H1 (cell line): ENCODE measurements around the gene TECPR2. TPM values are rescaled to one million over a fixed set of nuclear protein-coding genes. Genes with fewer than 3 reads are reported as not detected.

Source experiments
- CTCF ChIA-PET: fragments of 300-600 bp; sonication (Branson Sonifier 250); formaldehyde crosslinking; loops from one replicate; lab custom pipeline; 2021; ENCODE audit not compliant: partially characterized antibody; lab: Charles Lee
- POLR2A ChIA-PET: fragments of 300-600 bp; sonication (Branson Sonifier 250); formaldehyde crosslinking; loops from one replicate; lab custom pipeline; 2021; ENCODE audit warnings: inconsistent platforms; ENCODE audit not compliant: partially characterized antibody; lab: Charles Lee
- DNase-seq, 2 experiments: peaks; one replicate each; pipeline versions ENCODE4 v3.0.0 to v3.0.0-alpha.2; 2010 to 2022; ENCODE audit warnings: low spot score in 2 of 2, low read depth in 1 of 2, mixed read lengths in 1 of 2
- FAIRE-seq: peaks from 2 replicates; lab custom pipeline; 2011; peaks lifted over from hg19 to GRCh38; lab: Jason Lieb, UNC
- H2AFZ ChIP-seq: 2 replicates; pipeline ENCODE4 v1.8.1; 2012; ENCODE audit warnings: low read length, inconsistent platforms
- H2AK5ac ChIP-seq: 2 replicates; pipeline ENCODE4 v1.6.1; 2013; ENCODE audit warnings: low read depth, low read length
- H2BK120ac ChIP-seq: replicated peaks from 2 replicates; pipeline ENCODE3; 2013; ENCODE audit warnings: low read depth, low read length, inconsistent platforms
- H2BK12ac ChIP-seq: 2 replicates; pipeline ENCODE4 v1.6.1; 2013; ENCODE audit warnings: low read depth, low read length
- H2BK15ac ChIP-seq: 2 replicates; pipeline ENCODE4 v1.6.1; 2013; ENCODE audit warnings: low read length
- H2BK20ac ChIP-seq: 2 replicates; pipeline ENCODE4 v1.6.1; 2013; ENCODE audit warnings: low read length
- H2BK5ac ChIP-seq: 2 replicates; pipeline ENCODE4 v1.6.1; 2013; ENCODE audit warnings: low read depth, low read length
- H3K14ac ChIP-seq: 2 replicates; pipeline ENCODE4 v1.6.1; 2013; ENCODE audit warnings: inconsistent platforms; ENCODE audit not compliant: insufficient read length
- H3K18ac ChIP-seq: 2 replicates; pipeline ENCODE4 v1.6.1; 2013; ENCODE audit warnings: low read length; ENCODE audit errors: extremely low read depth
- H3K23ac ChIP-seq: 2 replicates; pipeline ENCODE4 v1.6.1; 2013; ENCODE audit warnings: inconsistent platforms; ENCODE audit not compliant: insufficient read length
- H3K23me2 ChIP-seq: 2 replicates; pipeline ENCODE4 v1.6.1; 2013; ENCODE audit warnings: low read depth, low read length
- H3K27ac ChIP-seq: 2 replicates; pipeline ENCODE4 v1.6.1; 2011; ENCODE audit warnings: low read depth, low read length, inconsistent platforms
- H3K27me3 ChIP-seq, 4 experiments: replicated peaks in 1 of 4; 1 replicate in 1 of 4; 2 replicates in 3 of 4; pipeline versions ENCODE4 v1.6.1 to v1.8.1; 2011 to 2013; ENCODE audit warnings: low read length in 3 of 4, mild to moderate bottlenecking in 3 of 4, inconsistent platforms in 2 of 4, mixed read lengths in 2 of 4, moderate library complexity in 1 of 4; ENCODE audit not compliant: control insufficient read depth in 3 of 4, insufficient read depth in 3 of 4; ENCODE audit errors: extremely low read depth in 1 of 4
- H3K36me3 ChIP-seq, 4 experiments: 2 replicates each; pipeline versions ENCODE4 v1.6.1 to v1.8.1; 2011 to 2013; ENCODE audit warnings: mild to moderate bottlenecking in 4 of 4, low read length in 3 of 4, moderate library complexity in 2 of 4, control low read depth in 1 of 4, inconsistent platforms in 1 of 4; ENCODE audit not compliant: insufficient read depth in 4 of 4, control insufficient read depth in 2 of 4
- H3K4ac ChIP-seq: replicated peaks from 2 replicates; pipeline ENCODE3; 2013; ENCODE audit warnings: low read length, low read depth, mixed read lengths, inconsistent platforms; ENCODE audit not compliant: insufficient read length
- H3K4me1 ChIP-seq, 4 experiments: replicated peaks in 1 of 4; 1 replicate in 1 of 4; 2 replicates in 3 of 4; pipeline versions ENCODE4 v1.6.1 to v1.8.1; 2011 to 2013; ENCODE audit warnings: low read length in 3 of 4, inconsistent platforms in 2 of 4, mixed read lengths in 1 of 4; ENCODE audit not compliant: insufficient read depth in 4 of 4, control insufficient read depth in 3 of 4
- H3K4me2 ChIP-seq, 2 experiments: 2 replicates each; pipeline versions ENCODE4 v1.6.1 to v1.8.1; 2011 to 2013; ENCODE audit warnings: low read depth in 2 of 2, low read length in 2 of 2, control low read depth in 1 of 2, inconsistent platforms in 1 of 2, mild to moderate bottlenecking in 1 of 2; ENCODE audit not compliant: insufficient read depth in 1 of 2
- H3K4me3 ChIP-seq, 4 experiments: fragments of 200-600, 300-600 bp in 1 of 4; sonication (generic), shearing (Covaris generic), sonication (Bioruptor Twin) in 1 of 4; 2 replicates each; pipeline versions ENCODE4 v1.5.1 to v1.8.1; 2011 to 2016; ENCODE audit warnings: low read length in 4 of 4, low read depth in 3 of 4, control low read depth in 2 of 4, inconsistent platforms in 2 of 4, mild to moderate bottlenecking in 2 of 4, mixed read lengths in 1 of 4, moderate library complexity in 1 of 4; ENCODE audit not compliant: insufficient read depth in 2 of 4; ENCODE audit errors: extremely low read depth in 1 of 4
- H3K56ac ChIP-seq: replicated peaks from 2 replicates; pipeline ENCODE3; 2013; ENCODE audit warnings: low read depth, mild to moderate bottlenecking, mixed read lengths, low read length, inconsistent platforms; ENCODE audit not compliant: insufficient read length
- H3K79me1 ChIP-seq: 2 replicates; pipeline ENCODE4 v1.6.1; 2013; ENCODE audit warnings: low read depth, low read length, control low read depth
- H3K79me2 ChIP-seq, 2 experiments: 2 replicates each; pipeline versions ENCODE4 v1.6.1 to v1.8.1; 2012 to 2013; ENCODE audit warnings: low read length in 2 of 2, mild to moderate bottlenecking in 2 of 2, inconsistent platforms in 1 of 2; ENCODE audit not compliant: insufficient read depth in 2 of 2, control insufficient read depth in 1 of 2
- H3K9ac ChIP-seq, 4 experiments: replicated peaks in 1 of 4; 1 replicate in 1 of 4; 2 replicates in 3 of 4; pipeline versions ENCODE4 v1.6.1 to v1.8.1; 2011 to 2013; ENCODE audit warnings: low read depth in 3 of 4, low read length in 3 of 4, control low read depth in 2 of 4, mild to moderate bottlenecking in 2 of 4, moderate library complexity in 2 of 4, inconsistent platforms in 1 of 4; ENCODE audit errors: extremely low read depth in 1 of 4
- H3K9me3 ChIP-seq, 2 experiments: 2 replicates each; pipeline versions ENCODE4 v1.6.1 to v1.8.1; 2012 to 2013; ENCODE audit warnings: mild to moderate bottlenecking in 2 of 2, moderate library complexity in 2 of 2, control low read depth in 1 of 2, inconsistent platforms in 1 of 2, low read depth in 1 of 2, low read length in 1 of 2, mixed read lengths in 1 of 2; ENCODE audit not compliant: insufficient read depth in 2 of 2
- H4K20me1 ChIP-seq, 2 experiments: replicated peaks in 1 of 2; 2 replicates each; pipeline versions ENCODE3 to v1.8.1; 2011 to 2013; ENCODE audit warnings: inconsistent platforms in 2 of 2, low read length in 2 of 2, mild to moderate bottlenecking in 1 of 2; ENCODE audit not compliant: insufficient read depth in 2 of 2, control insufficient read depth in 1 of 2
- H4K5ac ChIP-seq: 2 replicates; pipeline ENCODE4 v1.6.1; 2013; ENCODE audit warnings: low read length, low read depth, mixed read lengths, inconsistent platforms; ENCODE audit not compliant: insufficient read length
- H4K8ac ChIP-seq: 2 replicates; pipeline ENCODE4 v1.8.0; 2013; ENCODE audit warnings: mild to moderate bottlenecking, moderate library complexity, low read length, inconsistent platforms; ENCODE audit not compliant: insufficient read depth; ENCODE audit errors: extremely low read depth
- H4K91ac ChIP-seq: replicated peaks from 2 replicates; pipeline ENCODE3; 2013; ENCODE audit warnings: low read length, mixed read lengths, inconsistent platforms; ENCODE audit not compliant: insufficient read length
- FOSL1 ChIP-seq: IDR thresholded peaks from 2 replicates; pipeline ENCODE4 v1.6.1; 2011; ENCODE audit warnings: mild to moderate bottlenecking, low read depth, low read length, moderate library complexity; ENCODE audit not compliant: insufficient read depth
- HDAC6 ChIP-seq: IDR thresholded peaks from one replicate; pipeline ENCODE4 v1.7.1; 2012; ENCODE audit warnings: low read depth, mild to moderate bottlenecking, inconsistent platforms, low read length, moderate library complexity
- POLR2AphosphoS5 ChIP-seq: IDR thresholded peaks from 2 replicates; pipeline ENCODE4 v1.6.1; 2011; ENCODE audit warnings: low read depth, low read length
- RBBP5 ChIP-seq: IDR thresholded peaks from 2 replicates; pipeline ENCODE4 v1.7.1; 2012; ENCODE audit warnings: low read depth, mild to moderate bottlenecking, inconsistent platforms, low read length, moderate library complexity, borderline replicate concordance
- SRF ChIP-seq: IDR thresholded peaks from 2 replicates; pipeline ENCODE4 v1.6.1; 2011; ENCODE audit warnings: mild to moderate bottlenecking, low read depth, low read length, moderate library complexity
- WGBS, 2 experiments: shearing (Covaris generic) in 1 of 2; methylation state at CpG; one replicate each; pipeline versions ENCODE4 v1.1.6 to v1.1.7; 2013 to 2015; ENCODE audit warnings: low lambda C conversion rate in 2 of 2, mixed read lengths in 2 of 2, inconsistent platforms in 1 of 2, low coverage in 1 of 2, missing lambda C conversion rate in 1 of 2; ENCODE audit not compliant: insufficient replicate concordance in 2 of 2, insufficient coverage in 1 of 2, insufficient read length in 1 of 2; ENCODE audit errors: extremely low coverage in 1 of 2, missing lambda C conversion rate in 1 of 2; 5-methylcytosine and 5-hydroxymethylcytosine counted together
- polyA plus RNA-seq, 7 experiments: library from polyadenylated mRNA; depleted of rRNA in 3 of 7; stranded (reverse) in 5 of 7; unstranded in 2 of 7; fragments of >200 nt in 5 of 7; fragments of 200-250 nt in 2 of 7; gene quantifications; 1 replicate in 5 of 7; 2 replicates in 1 of 7; 4 replicates in 1 of 7; pipeline versions ENCODE4 v1.2.1 to v1.2.3, GENCODE V29; 2011 to 2013; ENCODE audit warnings: missing spikeins in 2 of 7, mixed read lengths in 2 of 7
- total RNA-seq: library from RNA; stranded (reverse); fragmentation: NEBNext Ultra II Directional; extraction: Animal tissue kit (Norgen Biotek cat#: 25700); gene quantifications from 2 replicates; pipeline ENCODE4 v1.2.1, GENCODE V29; 2021
- TF ChIP-seq, protein P1 (sequence below): IDR thresholded peaks from 2 replicates; pipeline ENCODE4 v1.6.1; 2012; ENCODE audit warnings: low read length, inconsistent platforms

Gene TECPR2
- total and polyA plus RNA-seq, 2 of the 8 experiments (the other 6 are each of a cell fraction or from before 2014, with no cell fraction given), result 6.8 to 19.4 TPM

DNA sequence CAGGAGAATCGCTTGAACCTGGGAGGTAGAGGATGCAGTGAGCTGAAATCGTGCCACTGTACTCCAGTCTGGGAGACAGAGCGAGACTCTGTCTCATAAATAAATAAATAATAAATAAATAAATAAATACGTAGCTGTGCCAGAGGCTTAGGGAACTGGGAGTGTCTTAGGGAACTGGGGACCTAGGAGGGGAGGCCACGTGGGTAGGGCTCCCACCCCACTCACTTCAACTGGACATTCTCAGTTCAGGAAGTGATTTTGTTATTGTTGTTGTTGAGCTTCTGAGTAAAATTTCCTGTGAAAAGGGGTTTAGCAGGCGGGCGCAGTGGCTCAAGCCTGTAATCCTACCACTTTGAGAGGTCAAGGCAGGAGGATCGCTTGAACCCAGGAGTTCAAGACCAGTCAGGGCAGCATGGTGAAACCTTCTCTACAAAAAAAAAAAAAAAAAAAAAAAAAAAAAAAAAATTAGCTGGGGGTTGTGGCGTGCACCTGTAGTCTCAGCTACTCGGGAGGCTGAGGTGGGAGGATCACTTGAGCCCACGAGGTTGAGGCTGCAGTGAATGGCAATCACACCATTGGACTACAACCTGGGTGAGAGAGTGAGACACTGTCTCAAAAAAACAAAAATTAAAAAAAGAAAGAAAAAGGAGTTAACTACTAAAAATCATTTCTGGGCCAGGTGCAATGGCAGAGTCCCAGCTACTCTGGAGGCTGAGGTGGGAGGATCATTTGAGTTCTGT lies 165.9 kb downstream of the TECPR2 start:
- Histone ChIP-seq H2AK5ac (no peak overlapping the region), H2AFZ (no peak overlapping the region), H3K4ac (no peak overlapping the region), H3K23ac (no peak overlapping the region), H2BK20ac (no peak overlapping the region), H3K23me2 (peaks cover 3% of the 10 kb centered on the region; the same call in 1 of the 2 replicates), H3K36me3 (no peaks in the 10 kb centered on the region), H3K79me2 (no peaks in the 10 kb centered on the region), H2BK120ac (no peak overlapping the region), H2BK5ac (no peak overlapping the region), H3K79me1 (no peaks in the 10 kb centered on the region), H4K20me1 (no peaks in the 10 kb centered on the region), H3K4me3 (no peak overlapping the region), H3K27me3 (no peaks in the 10 kb centered on the region), H3K56ac (no peak overlapping the region), H4K5ac (no peak overlapping the region), H4K8ac (no peak overlapping the region), H2BK15ac (no peak overlapping the region), H3K4me2 (no peak overlapping the region), H3K4me1 (peaks cover 0 to 10% (median 0%) of the 10 kb centered on the region in 4 experiments; a peak in 2 of 7 replicates), H4K91ac (no peak overlapping the region), H3K18ac (no peak overlapping the region), H2BK12ac (no peak overlapping the region), H3K27ac (no peak overlapping the region), H3K14ac (no peak overlapping the region), H3K9ac (no peak overlapping the region), H3K9me3 (no peaks in the 10 kb centered on the region)
- ChIA-PET CTCF (interaction anchor here (0.6 to 1.9 kb wide), 8 partner anchors 10 to 177 kb away, joined by 3 to 16 read pairs (median 4); no protein-coding TSS in a partner anchor), POLR2A (no interaction called here)
- TF ChIP-seq FOSL1 (no peak), RBBP5 (no peak), HDAC6 (no peak), SRF (no peak), POLR2AphosphoS5 (no peak)
- TF ChIP-seq, protein P1, sequence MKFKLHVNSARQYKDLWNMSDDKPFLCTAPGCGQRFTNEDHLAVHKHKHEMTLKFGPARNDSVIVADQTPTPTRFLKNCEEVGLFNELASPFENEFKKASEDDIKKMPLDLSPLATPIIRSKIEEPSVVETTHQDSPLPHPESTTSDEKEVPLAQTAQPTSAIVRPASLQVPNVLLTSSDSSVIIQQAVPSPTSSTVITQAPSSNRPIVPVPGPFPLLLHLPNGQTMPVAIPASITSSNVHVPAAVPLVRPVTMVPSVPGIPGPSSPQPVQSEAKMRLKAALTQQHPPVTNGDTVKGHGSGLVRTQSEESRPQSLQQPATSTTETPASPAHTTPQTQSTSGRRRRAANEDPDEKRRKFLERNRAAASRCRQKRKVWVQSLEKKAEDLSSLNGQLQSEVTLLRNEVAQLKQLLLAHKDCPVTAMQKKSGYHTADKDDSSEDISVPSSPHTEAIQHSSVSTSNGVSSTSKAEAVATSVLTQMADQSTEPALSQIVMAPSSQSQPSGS, result no peak
- FAIRE-seq (no peak), DNase-seq (no peak)
- 94% methylated on average over 10 of the region's 11 CpGs; no CpG with 5 or more reads in 1 of the 2 experiments for WGBS, 2 experiments
